Effector memory CD4-positive, alpha-beta T cell (primary cell): Measurements from ENCODE around the gene DAAM2.

Experiments used
- DNase-seq, 3 donors: peaks; one replicate each; pipeline ENCODE4 v3.0.0-alpha.2; 2020
- H3K27ac ChIP-seq: 2 replicates; pipeline ENCODE4 v1.7.0; 2013; ENCODE audit warnings: mild to moderate bottlenecking, low read length, moderate library complexity; ENCODE audit not compliant: insufficient read depth, poor library complexity, severe bottlenecking
- H3K27me3 ChIP-seq: replicated peaks from 2 replicates; pipeline ENCODE4 v1.7.0; 2013; ENCODE audit warnings: mild to moderate bottlenecking, low read length; ENCODE audit not compliant: insufficient read depth, control insufficient read depth, poor library complexity, severe bottlenecking
- H3K36me3 ChIP-seq: 2 replicates; pipeline ENCODE4 v1.7.0; 2013; ENCODE audit warnings: mild to moderate bottlenecking, low read length, moderate library complexity; ENCODE audit not compliant: control insufficient read depth, insufficient read depth
- H3K4me1 ChIP-seq: 2 replicates; pipeline ENCODE4 v1.7.0; 2013; ENCODE audit warnings: low read length, mild to moderate bottlenecking; ENCODE audit not compliant: control insufficient read depth, insufficient read depth, poor library complexity, severe bottlenecking
- H3K4me3 ChIP-seq: 2 replicates; pipeline ENCODE4 v1.7.0; 2013; ENCODE audit warnings: low read length, low read depth, mild to moderate bottlenecking; ENCODE audit not compliant: insufficient read depth, poor library complexity, severe bottlenecking
- H3K9me3 ChIP-seq: 2 replicates; pipeline ENCODE4 v1.7.0; 2013; ENCODE audit warnings: mild to moderate bottlenecking, low read length, moderate library complexity; ENCODE audit not compliant: control insufficient read depth

DAAM2 gene

GRCh38 chr6:39891353-39891752, 99.2 kb downstream of the DAAM2 start:
- Histone ChIP-seq H3K9me3 (no peaks in the 10 kb centered on the region), H3K36me3 (no peaks in the 10 kb centered on the region), H3K4me3 (no peak overlapping the region), H3K4me1 (no peaks in the 10 kb centered on the region), H3K27ac (no peak overlapping the region), H3K27me3 (no peaks in the 10 kb centered on the region)
- no peak for DNase-seq

GRCh38 chr6:39891976-39892375, 99.8 kb downstream of the DAAM2 start:
- DNase-seq = no peak
- Histone ChIP-seq H3K9me3 (no peaks in the 10 kb centered on the region), H3K36me3 (no peaks in the 10 kb centered on the region), H3K4me3 (no peak overlapping the region), H3K4me1 (no peaks in the 10 kb centered on the region), H3K27ac (no peak overlapping the region), H3K27me3 (no peaks in the 10 kb centered on the region)

GRCh38 chr6:39892490-39893129, 100.4 kb downstream of the DAAM2 start:
- Histone ChIP-seq H3K27me3 (no peaks in the 10 kb centered on the region), H3K36me3 (no peaks in the 10 kb centered on the region), H3K4me3 (no peak overlapping the region), H3K9me3 (no peaks in the 10 kb centered on the region), H3K27ac (no peak overlapping the region), H3K4me1 (no peaks in the 10 kb centered on the region)
- DNase-seq = no peak

GRCh38 chr6:39893286-39893685, 101.1 kb downstream of the DAAM2 start:
- Histone ChIP-seq H3K4me1 (no peaks in the 10 kb centered on the region), H3K9me3 (no peaks in the 10 kb centered on the region), H3K27me3 (no peaks in the 10 kb centered on the region), H3K27ac (no peak overlapping the region), H3K36me3 (no peaks in the 10 kb centered on the region), H3K4me3 (no peak overlapping the region)
- DNase-seq = no peak

GRCh38 chr6:39896701-39897100, 104.5 kb downstream of the DAAM2 start:
- Histone ChIP-seq H3K27ac (no peak overlapping the region), H3K4me1 (no peaks in the 10 kb centered on the region), H3K4me3 (no peak overlapping the region), H3K36me3 (no peaks in the 10 kb centered on the region), H3K27me3 (no peaks in the 10 kb centered on the region), H3K9me3 (no peaks in the 10 kb centered on the region)
- DNase-seq = no peak

- Histone ChIP-seq H3K27ac (no peak overlapping the region), H3K4me1 (no peaks in the 10 kb centered on the region), H3K36me3 (no peaks in the 10 kb centered on the region), H3K4me3 (no peak overlapping the region), H3K9me3 (no peaks in the 10 kb centered on the region), H3K27me3 (no peaks in the 10 kb centered on the region)
- no peak for DNase-seq
These were observed 105.5 kb downstream of the DAAM2 start for GRCh38 chr6:39897698-39898097.

- Histone ChIP-seq H3K27ac (no peak overlapping the region), H3K36me3 (no peaks in the 10 kb centered on the region), H3K4me1 (no peaks in the 10 kb centered on the region), H3K9me3 (no peaks in the 10 kb centered on the region), H3K4me3 (no peak overlapping the region), H3K27me3 (no peaks in the 10 kb centered on the region)
- no peak for DNase-seq
These were observed 106.4 kb downstream of the DAAM2 start for GRCh38 chr6:39898625-39899024.

GRCh38 chr6:39899554-39900295, 107.5 kb downstream of the DAAM2 start:
- DNase-seq = no peak

GRCh38 chr6:39901116-39901655, 109.0 kb downstream of the DAAM2 start:
- no peak overlapping the region for H3K4me3 ChIP-seq
- DNase-seq = no peak
- no peak overlapping the region for H3K27ac ChIP-seq
- H3K36me3 ChIP-seq = no peaks in the 10 kb centered on the region
- H3K4me1 ChIP-seq = no peaks in the 10 kb centered on the region
- no peaks in the 10 kb centered on the region for H3K27me3 ChIP-seq
- H3K9me3 ChIP-seq = no peaks in the 10 kb centered on the region

More at GRCh38 chr6:39899554-39900295, 107.5 kb downstream of the DAAM2 start:
- Histone ChIP-seq H3K27ac (no peak overlapping the region), H3K27me3 (no peaks in the 10 kb centered on the region), H3K36me3 (no peaks in the 10 kb centered on the region), H3K9me3 (no peaks in the 10 kb centered on the region), H3K4me1 (no peaks in the 10 kb centered on the region), H3K4me3 (no peak overlapping the region)

- Histone ChIP-seq H3K27me3 (no peaks in the 10 kb centered on the region), H3K9me3 (no peaks in the 10 kb centered on the region), H3K36me3 (no peaks in the 10 kb centered on the region), H3K27ac (no peak overlapping the region), H3K4me1 (no peaks in the 10 kb centered on the region), H3K4me3 (no peak overlapping the region)
- no peak for DNase-seq
These were observed 109.5 kb downstream of the DAAM2 start for GRCh38 chr6:39901670-39902069.
